ENCODE results near the gene UTF1. TPM values are rescaled to one million over a fixed set of nuclear protein-coding genes. Genes with fewer than 3 reads are reported as not detected.

Gene UTF1
- total and polyA plus RNA-seq, 2 experiments from 2014 or later: 12.2 to 51.4 TPM

GRCh38 chr10:133231244-133231945, 1.4 kb downstream of the UTF1 start:
- TF ChIP-seq JUNB (IDR thresholded peaks at IDR 0.05; ENCODE audit: unreplicated experiment): no peak
- TF ChIP-seq EZH2 (IDR thresholded peaks at IDR 0.05; ENCODE audit: low read depth, unreplicated experiment): peak; percentile 41
- TF ChIP-seq CREB1 (CRISPR knock-in tag; IDR thresholded peaks at IDR 0.05; ENCODE audit: low read depth): no peak
- Histone ChIP-seq H4K20me1 (replicated peaks; ENCODE audit: insufficient read depth) (no peaks in the 10 kb centered on the region), H3K4me1 (ENCODE audit: insufficient read depth) (peaks cover 16% of the 10 kb centered on the region; the same call in 1 of the 2 replicates), H3K4me2 (peak overlapping the region; percentile 75), H3K79me2 (replicated peaks; ENCODE audit: insufficient read depth) (no peaks in the 10 kb centered on the region), H3K9me2 (ENCODE audit: insufficient read depth) (0 out of 2 replicates have a peak, but pooled peaks cover 3% of the 10 kb centered on the region), H2AFZ (no peak overlapping the region), H3K27ac (ENCODE audit: low read depth) (peak overlapping the region; percentile 84; the same call in 1 of the 2 replicates), H3K4me3 (peak overlapping the region; percentile 59), H3K36me3 (ENCODE audit: insufficient read depth) (no peaks in the 10 kb centered on the region), H3K27me3 (ENCODE audit: insufficient read depth) (peaks cover 56% of the 10 kb centered on the region), H3F3A (replicated peaks; ENCODE audit: low read depth) (peaks cover 16% of the 10 kb centered on the region; the same call in 1 of the 2 replicates)
- H3K4me1 Mint-ChIP-seq: peaks cover 20% of the 10 kb centered on the region
- H3K4me3 Mint-ChIP-seq: peak overlapping the region; percentile 67
- ATAC-seq: peak; percentile 3
- peaks cover 9% of the 10 kb centered on the region; the same call in 2 of the 3 replicates for H3K9me3 Mint-ChIP-seq
- no peak overlapping the region for H3K27ac Mint-ChIP-seq
- peaks cover 8% of the 10 kb centered on the region for H3K36me3 Mint-ChIP-seq (ENCODE audit: low read depth)
- no peak for DNase-seq (ENCODE audit: low spot score)
- peaks cover 71% of the 10 kb centered on the region for H3K27me3 Mint-ChIP-seq (ENCODE audit: insufficient read depth, low read depth, poor library complexity)

- peaks cover 9% of the 10 kb centered on the region; the same call in 2 of the 3 replicates for H3K9me3 Mint-ChIP-seq
Observed at GRCh38 chr10:133231946-133232574, 2.0 kb downstream of the UTF1 start.

More at GRCh38 chr10:133231946-133232574, 2.0 kb downstream of the UTF1 start:
- peaks cover 69% of the 10 kb centered on the region for H3K27me3 Mint-ChIP-seq (ENCODE audit: insufficient read depth, low read depth, poor library complexity)
- H3K36me3 Mint-ChIP-seq (ENCODE audit: low read depth): peaks cover 8% of the 10 kb centered on the region
- H3K4me3 ChIP-seq: peak overlapping the region; percentile 59
- DNase-seq (ENCODE audit: low spot score) (peak; percentile 71), ATAC-seq (peak; percentile 15)
- peak overlapping the region; percentile 75 for H3K4me2 ChIP-seq
- H3K79me2 ChIP-seq (replicated peaks; ENCODE audit: insufficient read depth): no peaks in the 10 kb centered on the region
- peak overlapping the region; percentile 61 for H3K4me3 Mint-ChIP-seq
- H4K20me1 ChIP-seq (replicated peaks; ENCODE audit: insufficient read depth): no peaks in the 10 kb centered on the region
- H3K9me2 ChIP-seq (ENCODE audit: insufficient read depth): 0 out of 2 replicates have a peak, but pooled peaks cover 3% of the 10 kb centered on the region
- H3K27ac Mint-ChIP-seq: no peak overlapping the region
- H2AFZ ChIP-seq: no peak overlapping the region
- H3K4me1 Mint-ChIP-seq: peaks cover 19% of the 10 kb centered on the region
- H3F3A ChIP-seq (replicated peaks; ENCODE audit: low read depth): peaks cover 16% of the 10 kb centered on the region; the same call in 1 of the 2 replicates
- H3K27me3 ChIP-seq (ENCODE audit: insufficient read depth): peaks cover 63% of the 10 kb centered on the region
- H3K36me3 ChIP-seq (ENCODE audit: insufficient read depth): no peaks in the 10 kb centered on the region
- H3K4me1 ChIP-seq (ENCODE audit: insufficient read depth): peaks cover 16% of the 10 kb centered on the region; the same call in 1 of the 2 replicates
- peak overlapping the region; percentile 84; the same call in 1 of the 2 replicates for H3K27ac ChIP-seq (ENCODE audit: low read depth)
- TF ChIP-seq NANOG (IDR thresholded peaks at IDR 0.05; ENCODE audit: borderline replicate concordance) (peak; percentile 75; the same call in 1 of the 2 replicates), ZNF462 (CRISPR knock-in tag; IDR thresholded peaks at IDR 0.05) (no peak)

Measured in GM23338 (cell line).